Measurements from ENCODE around the gene DNLZ. TPM values are rescaled to one million over a fixed set of nuclear protein-coding genes. Genes with fewer than 3 reads are reported as not detected.

Gene DNLZ
- total and polyA plus RNA-seq, 2 donors (not counting 3 experiments of a cell fraction or from before 2014, with no cell fraction given), result 26.9 to 38.4 TPM

- no peak for FAIRE-seq
- POLR2A ChIA-PET, result no interaction called here
- Histone ChIP-seq H3K9ac (replicated peaks; ENCODE audit: extremely low read depth, insufficient read depth, low read length) (no peak overlapping the region), H3K79me2 (ENCODE audit: control insufficient read depth, insufficient read depth, low read length) (peaks cover 10% of the 10 kb centered on the region), H3K4me1 (ENCODE audit: control insufficient read depth, extremely low read depth, insufficient read depth, low read length) (no peaks in the 10 kb centered on the region), H4K20me1 (replicated peaks; ENCODE audit: control insufficient read depth, extremely low read depth, insufficient read depth, low read length) (no peaks in the 10 kb centered on the region), H3K27ac (ENCODE audit: insufficient read depth, low read depth, low read length) (no peak overlapping the region), H3K4me2 (ENCODE audit: insufficient read depth, low read length) (no peak overlapping the region), H2AFZ (ENCODE audit: low read depth, low read length) (no peak overlapping the region), H3K36me3 (ENCODE audit: control insufficient read depth in 2 of 2, extremely low read depth in 1 of 2, insufficient read depth in 2 of 2, low read length in 2 of 2) (peaks cover 5 to 36% of the 10 kb centered on the region in 2 experiments), H3K9me3 (replicated peaks; ENCODE audit: control insufficient read depth, insufficient read depth, low read length) (no peaks in the 10 kb centered on the region), H3K27me3 (ENCODE audit: control insufficient read depth in 2 of 2, insufficient read depth in 2 of 2, low read length in 2 of 2) (no peaks in the 10 kb centered on the region), H3K9me1 (replicated peaks; ENCODE audit: control insufficient read depth, extremely low read depth, insufficient read depth, low read length) (no peaks in the 10 kb centered on the region), H3K4me3 (replicated peaks in 1 of 3; ENCODE audit: insufficient read depth in 1 of 3, low read depth in 1 of 3, low read length in 3 of 3) (no peak overlapping the region)
- TF ChIP-seq POLR2AphosphoS5 (IDR thresholded peaks at IDR 0.05; ENCODE audit: insufficient read depth, low read depth, low read length) (no peak), CTCF (IDR thresholded peaks at IDR 0.05; ENCODE audit: extremely low read depth in 1 of 2, insufficient read depth in 1 of 2, low read depth in 1 of 2, low read length in 2 of 2) (no peak), POLR2A (IDR thresholded peaks at IDR 0.05; ENCODE audit: low read depth, low read length) (no peak), JUN (IDR thresholded peaks at IDR 0.05; ENCODE audit: borderline replicate concordance, insufficient read depth, insufficient read length, low read depth) (no peak), MAX (IDR thresholded peaks at IDR 0.05; ENCODE audit: insufficient read depth, insufficient read length) (no peak), FOS (IDR thresholded peaks at IDR 0.05; ENCODE audit: borderline replicate concordance, insufficient read depth, low read length) (no peak), GATA2 (IDR thresholded peaks at IDR 0.05; ENCODE audit: insufficient read depth, insufficient read length, low read depth, low read length) (no peak), MYC (IDR thresholded peaks at IDR 0.05; ENCODE audit: low read depth, low read length) (no peak), EZH2 (IDR thresholded peaks at IDR 0.05; ENCODE audit: borderline replicate concordance, low read depth, low read length, severe bottlenecking) (no peak)
- dilution Hi-C loops (cut with MboI; ENCODE audit: extremely low pct_ligation_motif_present, low sequenced_read_pairs), result no loop called here
- CTCF ChIA-PET, result interaction anchor here (1.0 to 1.3 kb wide), 2 partner anchors 9 to 73 kb away, joined by 3 to 7 read pairs; no protein-coding TSS in a partner anchor
- intact Hi-C loops (cut with micrococcal nuclease), result no loop called here
- DNase-seq (ENCODE audit: low read depth, low spot score), result no peak
- BruUV-seq (replicated peaks), result no TSS peak
Observed at GRCh38 chr9:136336156-136336870, 27.2 kb downstream of the DNLZ start.

All from endothelial cell of umbilical vein (primary cell).